HepG2 (cell line): ENCODE measurements around the gene ARHGEF40. TPM values are rescaled to one million over a fixed set of nuclear protein-coding genes. Genes with fewer than 3 reads are reported as not detected.

ENCODE experiments used
- CBFB ChIP-seq: sonication (generic); formaldehyde crosslinking; IDR thresholded peaks from 2 replicates; pipeline ENCODE4 v1.4.0; 2020; ENCODE audit warnings: missing genetic modification reagents
- CTCF ChIP-seq: sonication (generic); formaldehyde crosslinking; IDR thresholded peaks from 2 replicates; pipeline ENCODE4 v1.5.0; 2020; ENCODE audit warnings: mild to moderate bottlenecking, missing genetic modification reagents, moderate library complexity
- E2F2 ChIP-seq: sonication (generic); formaldehyde crosslinking; IDR thresholded peaks from 2 replicates; pipeline ENCODE4 v1.4.0; 2020; ENCODE audit warnings: missing genetic modification reagents, borderline replicate concordance
- GATAD2A ChIP-seq: IDR thresholded peaks from 2 replicates; pipeline ENCODE4 v1.6.1; 2016
- GMEB2 ChIP-seq: IDR thresholded peaks from 2 replicates; pipeline ENCODE4 v1.6.1; 2016; ENCODE audit warnings: missing biosample characterization, missing genetic modification reagents, low read depth
- HNF4A ChIP-seq: sonication (generic); formaldehyde crosslinking; IDR thresholded peaks from 2 replicates; pipeline ENCODE4 v1.4.0; 2020; ENCODE audit warnings: missing genetic modification reagents
- HOXA9 ChIP-seq: sonication (generic); formaldehyde crosslinking; IDR thresholded peaks from 2 replicates; pipeline ENCODE4 v1.8.1; 2022; ENCODE audit warnings: missing genetic modification reagents, mild to moderate bottlenecking, moderate library complexity, borderline replicate concordance
- NRL ChIP-seq: sonication (generic); formaldehyde crosslinking; IDR thresholded peaks from 2 replicates; pipeline ENCODE4 v1.5.0; 2020; ENCODE audit warnings: missing genetic modification reagents, mild to moderate bottlenecking, moderate library complexity, borderline replicate concordance
- SP140L ChIP-seq: sonication (generic); formaldehyde crosslinking; IDR thresholded peaks from 2 replicates; pipeline ENCODE4 v1.4.0; 2020; ENCODE audit warnings: missing genetic modification reagents, borderline replicate concordance
- SRF ChIP-seq: IDR thresholded peaks from 2 replicates; pipeline ENCODE4 v1.6.1; 2011; ENCODE audit warnings: mild to moderate bottlenecking, low read depth, low read length, moderate library complexity
- TAF15 ChIP-seq: fragments of 200-400 bp; formaldehyde crosslinking; IDR thresholded peaks from one replicate; pipeline ENCODE4 v1.6.1; 2018; ENCODE audit warnings: mild to moderate bottlenecking, low read depth, low read length; ENCODE audit not compliant: poor library complexity, severe bottlenecking
- ZFAT ChIP-seq: sonication (generic); formaldehyde crosslinking; conservative IDR thresholded peaks from 2 replicates; pipeline ENCODE4 v1.8.1; 2023; ENCODE audit warnings: missing genetic modification reagents, inconsistent platforms
- ZFP82 ChIP-seq: sonication (generic); formaldehyde crosslinking; IDR thresholded peaks from 2 replicates; pipeline ENCODE4 v1.5.1; 2020; ENCODE audit warnings: mild to moderate bottlenecking, missing genetic modification reagents, borderline replicate concordance
- ZFYVE20 ChIP-seq: sonication (generic); formaldehyde crosslinking; IDR thresholded peaks from 2 replicates; pipeline ENCODE4 v1.8.0; 2023; ENCODE audit warnings: low read depth, mild to moderate bottlenecking, moderate library complexity, missing genetic modification reagents, borderline replicate concordance
- ZKSCAN8 ChIP-seq: IDR thresholded peaks from 2 replicates; pipeline ENCODE4 v1.6.1; 2016; ENCODE audit warnings: borderline replicate concordance, missing genetic modification reagents, missing compliant biosample characterization
- ZMYM4 ChIP-seq: sonication (generic); formaldehyde crosslinking; IDR thresholded peaks from 2 replicates; pipeline ENCODE4 v1.8.1; 2023; ENCODE audit warnings: mild to moderate bottlenecking, missing genetic modification reagents
- ZNF678 ChIP-seq: sonication (generic); formaldehyde crosslinking; IDR thresholded peaks from 2 replicates; pipeline ENCODE4 v1.4.0; 2020; ENCODE audit warnings: mild to moderate bottlenecking, missing genetic modification reagents
- ZNF777 ChIP-seq: sonication (generic); formaldehyde crosslinking; IDR thresholded peaks from 2 replicates; pipeline ENCODE4 v1.4.0; 2020; ENCODE audit warnings: missing genetic modification reagents
- polyA plus RNA-seq, 8 experiments: library from polyadenylated mRNA; depleted of rRNA in 3 of 8; stranded (reverse) in 7 of 8; unstranded in 1 of 8; fragments of >200 nt; fragmentation: Illumina TruSeq in 4 of 8; extraction: Trizol in 4 of 8; gene quantifications; 2 replicates each; pipeline versions ENCODE4 v1.2.1 to v1.2.3, GENCODE V29; 2011 to 2016; ENCODE audit warnings: low read depth in 4 of 8, missing spikeins in 1 of 8, mixed read lengths in 1 of 8; ENCODE audit not compliant: insufficient read depth in 1 of 8
- total RNA-seq, 5 experiments: library from RNA; depleted of rRNA; stranded (reverse); fragments of >200 nt; fragmentation: Illumina TruSeq; extraction: Trizol; gene quantifications; 2 replicates each; pipeline ENCODE4 v1.2.3, GENCODE V29; 2016; ENCODE audit warnings: low read depth in 1 of 5
- TF ChIP-seq, protein P1 (sequence below): sonication (generic); formaldehyde crosslinking; IDR thresholded peaks from 2 replicates; pipeline ENCODE4 v1.8.0; 2022; ENCODE audit warnings: mild to moderate bottlenecking, missing genetic modification reagents, moderate library complexity
- TF ChIP-seq, protein P2 (sequence below): IDR thresholded peaks from 2 replicates; pipeline ENCODE4 v1.6.1; 2016; ENCODE audit warnings: low read depth, control low read depth
- TF ChIP-seq, protein P3 (sequence below): sonication (generic); formaldehyde crosslinking; IDR thresholded peaks from 2 replicates; pipeline ENCODE4 v1.5.1; 2020; ENCODE audit warnings: missing genetic modification reagents, mild to moderate bottlenecking, borderline replicate concordance

ARHGEF40 gene
- total and polyA plus RNA-seq, 2 of the 13 experiments (the other 11 are each of a cell fraction or from before 2014, with no cell fraction given), result 28.1 to 78.1 TPM

DNA sequence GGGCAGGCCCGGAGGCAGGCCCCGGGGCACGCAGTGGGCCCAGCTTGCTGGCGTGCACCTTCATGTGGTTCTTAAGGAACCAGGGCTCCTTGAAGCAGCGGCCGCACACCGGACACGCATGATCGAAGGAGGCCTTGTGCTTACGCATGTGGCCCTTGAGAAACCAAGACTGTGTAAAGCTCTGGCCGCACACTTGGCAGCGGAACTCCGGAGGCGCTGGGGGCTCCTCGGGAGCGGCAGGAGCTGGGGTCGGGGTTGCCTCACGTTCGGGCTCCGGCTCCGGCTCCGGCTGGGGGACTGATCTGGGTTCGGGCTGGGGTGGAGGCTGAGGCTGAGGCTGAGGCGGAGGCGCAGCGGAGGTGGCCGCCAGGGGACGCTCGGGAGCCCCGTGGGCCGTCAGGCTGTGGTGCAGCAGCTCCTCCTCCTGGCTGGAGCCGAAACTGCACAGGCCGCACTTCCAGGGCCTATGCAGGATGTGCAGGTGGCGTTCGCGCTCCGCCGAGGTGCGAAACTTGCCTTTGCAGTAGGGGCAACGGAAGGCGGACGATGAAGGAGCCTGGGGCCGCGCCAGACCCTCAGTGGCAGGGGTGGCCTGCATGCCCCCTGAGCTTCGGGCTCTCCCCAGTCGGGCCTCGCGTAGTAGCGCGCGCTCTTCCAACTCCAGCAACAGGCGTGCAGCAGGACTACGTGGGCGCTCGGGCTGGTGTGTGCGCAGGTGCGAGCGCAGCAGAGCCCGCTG, 22.3 kb downstream of the ARHGEF40 start (continued):
- TF ChIP-seq, protein P1, sequence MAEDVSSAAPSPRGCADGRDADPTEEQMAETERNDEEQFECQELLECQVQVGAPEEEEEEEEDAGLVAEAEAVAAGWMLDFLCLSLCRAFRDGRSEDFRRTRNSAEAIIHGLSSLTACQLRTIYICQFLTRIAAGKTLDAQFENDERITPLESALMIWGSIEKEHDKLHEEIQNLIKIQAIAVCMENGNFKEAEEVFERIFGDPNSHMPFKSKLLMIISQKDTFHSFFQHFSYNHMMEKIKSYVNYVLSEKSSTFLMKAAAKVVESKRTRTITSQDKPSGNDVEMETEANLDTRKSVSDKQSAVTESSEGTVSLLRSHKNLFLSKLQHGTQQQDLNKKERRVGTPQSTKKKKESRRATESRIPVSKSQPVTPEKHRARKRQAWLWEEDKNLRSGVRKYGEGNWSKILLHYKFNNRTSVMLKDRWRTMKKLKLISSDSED (CRISPR knock-in tag), result no peak; the same call in 1 of the 2 replicates
- TF ChIP-seq ZKSCAN8 (CRISPR knock-in tag) (peak; percentile 92; the same call in 1 of the 2 replicates), ZNF678 (peak; percentile 73; the same call in 1 of the 2 replicates), TAF15 (peak; percentile 88), HOXA9 (0 out of 2 replicates have a peak, but pooled peaks have one; percentile 51), ZFAT (CRISPR knock-in tag) (no peak), NRL (CRISPR knock-in tag) (peak; percentile 85), ZMYM4 (peak; percentile 95), ZFYVE20 (CRISPR knock-in tag) (no peak), HNF4A (CRISPR knock-in tag) (no peak; the same call in 1 of the 2 replicates), SRF (no peak), E2F2 (CRISPR knock-in tag) (no peak), ZNF777 (CRISPR knock-in tag) (no peak; the same call in 1 of the 2 replicates), GMEB2 (CRISPR knock-in tag) (no peak), SP140L (CRISPR knock-in tag) (no peak), ZFP82 (CRISPR knock-in tag) (no peak), CBFB (CRISPR knock-in tag) (peak; percentile 93), GATAD2A (CRISPR knock-in tag) (peak; percentile 80), CTCF (CRISPR knock-in tag) (peak; percentile 100)
- TF ChIP-seq, protein P2, sequence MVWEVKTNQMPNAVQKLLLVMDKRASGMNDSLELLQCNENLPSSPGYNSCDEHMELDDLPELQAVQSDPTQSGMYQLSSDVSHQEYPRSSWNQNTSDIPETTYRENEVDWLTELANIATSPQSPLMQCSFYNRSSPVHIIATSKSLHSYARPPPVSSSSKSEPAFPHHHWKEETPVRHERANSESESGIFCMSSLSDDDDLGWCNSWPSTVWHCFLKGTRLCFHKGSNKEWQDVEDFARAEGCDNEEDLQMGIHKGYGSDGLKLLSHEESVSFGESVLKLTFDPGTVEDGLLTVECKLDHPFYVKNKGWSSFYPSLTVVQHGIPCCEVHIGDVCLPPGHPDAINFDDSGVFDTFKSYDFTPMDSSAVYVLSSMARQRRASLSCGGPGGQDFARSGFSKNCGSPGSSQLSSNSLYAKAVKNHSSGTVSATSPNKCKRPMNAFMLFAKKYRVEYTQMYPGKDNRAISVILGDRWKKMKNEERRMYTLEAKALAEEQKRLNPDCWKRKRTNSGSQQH, result peak; percentile 84; the same call in 1 of the 2 replicates
- TF ChIP-seq, protein P3, sequence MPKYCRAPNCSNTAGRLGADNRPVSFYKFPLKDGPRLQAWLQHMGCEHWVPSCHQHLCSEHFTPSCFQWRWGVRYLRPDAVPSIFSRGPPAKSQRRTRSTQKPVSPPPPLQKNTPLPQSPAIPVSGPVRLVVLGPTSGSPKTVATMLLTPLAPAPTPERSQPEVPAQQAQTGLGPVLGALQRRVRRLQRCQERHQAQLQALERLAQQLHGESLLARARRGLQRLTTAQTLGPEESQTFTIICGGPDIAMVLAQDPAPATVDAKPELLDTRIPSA, result no peak
